ENCODE results near the gene NKX1-2.

Gene NKX1-2

GRCh38 chr10:124477614-124478363, 28.0 kb upstream of the NKX1-2 start:
- in situ Hi-C loops (cut with MboI; ENCODE audit: low pct_unique_long_range_greater_than_20kb, low sequenced_read_pairs, unreplicated experiment), result no loop called here

GRCh38 chr10:124476043-124476725, 26.3 kb upstream of the NKX1-2 start:
- DNase-seq (ENCODE audit: low spot score), result no peak
- in situ Hi-C loops (cut with MboI; ENCODE audit: low pct_unique_long_range_greater_than_20kb, low sequenced_read_pairs, unreplicated experiment), result no loop called here
- no peak for TF ChIP-seq CTCF (IDR thresholded peaks at IDR 0.05; ENCODE audit: extremely low read depth, insufficient read depth, missing control alignments)

More at GRCh38 chr10:124477614-124478363, 28.0 kb upstream of the NKX1-2 start:
- TF ChIP-seq CTCF (IDR thresholded peaks at IDR 0.05; ENCODE audit: extremely low read depth, insufficient read depth, missing control alignments), result no peak
- DNase-seq (ENCODE audit: low spot score), result no peak

- TF ChIP-seq CTCF (IDR thresholded peaks at IDR 0.05; ENCODE audit: extremely low read depth, insufficient read depth, missing control alignments), result no peak
- in situ Hi-C loops (cut with MboI; ENCODE audit: low pct_unique_long_range_greater_than_20kb, low sequenced_read_pairs, unreplicated experiment), result no loop called here
- no peak for DNase-seq (ENCODE audit: low spot score)
Measured at GRCh38 chr10:124474514-124475070, 24.8 kb upstream of the NKX1-2 start.

GRCh38 chr10:124473070-124473469, 23.2 kb upstream of the NKX1-2 start:
- DNase-seq (ENCODE audit: low spot score), result no peak
- in situ Hi-C loops (cut with MboI; ENCODE audit: low pct_unique_long_range_greater_than_20kb, low sequenced_read_pairs, unreplicated experiment), result no loop called here
- TF ChIP-seq CTCF (IDR thresholded peaks at IDR 0.05; ENCODE audit: extremely low read depth, insufficient read depth, missing control alignments), result no peak

- no peak for DNase-seq (ENCODE audit: low spot score)
- in situ Hi-C loops (cut with MboI; ENCODE audit: low pct_unique_long_range_greater_than_20kb, low sequenced_read_pairs, unreplicated experiment), result no loop called here
- TF ChIP-seq CTCF (IDR thresholded peaks at IDR 0.05; ENCODE audit: extremely low read depth, insufficient read depth, missing control alignments), result no peak
Measured at GRCh38 chr10:124472071-124472470, 22.2 kb upstream of the NKX1-2 start.

- TF ChIP-seq CTCF (IDR thresholded peaks at IDR 0.05; ENCODE audit: extremely low read depth, insufficient read depth, missing control alignments), result no peak
- DNase-seq (ENCODE audit: low spot score), result no peak
- in situ Hi-C loops (cut with MboI; ENCODE audit: low pct_unique_long_range_greater_than_20kb, low sequenced_read_pairs, unreplicated experiment), result no loop called here
Measured at GRCh38 chr10:124470544-124471434, 21.0 kb upstream of the NKX1-2 start.
